ENCODE data around the gene CHMP5.

- no peak for TF ChIP-seq POLR2A (IDR thresholded peaks at IDR 0.05; ENCODE audit: low read depth)
- TF ChIP-seq, protein P1, sequence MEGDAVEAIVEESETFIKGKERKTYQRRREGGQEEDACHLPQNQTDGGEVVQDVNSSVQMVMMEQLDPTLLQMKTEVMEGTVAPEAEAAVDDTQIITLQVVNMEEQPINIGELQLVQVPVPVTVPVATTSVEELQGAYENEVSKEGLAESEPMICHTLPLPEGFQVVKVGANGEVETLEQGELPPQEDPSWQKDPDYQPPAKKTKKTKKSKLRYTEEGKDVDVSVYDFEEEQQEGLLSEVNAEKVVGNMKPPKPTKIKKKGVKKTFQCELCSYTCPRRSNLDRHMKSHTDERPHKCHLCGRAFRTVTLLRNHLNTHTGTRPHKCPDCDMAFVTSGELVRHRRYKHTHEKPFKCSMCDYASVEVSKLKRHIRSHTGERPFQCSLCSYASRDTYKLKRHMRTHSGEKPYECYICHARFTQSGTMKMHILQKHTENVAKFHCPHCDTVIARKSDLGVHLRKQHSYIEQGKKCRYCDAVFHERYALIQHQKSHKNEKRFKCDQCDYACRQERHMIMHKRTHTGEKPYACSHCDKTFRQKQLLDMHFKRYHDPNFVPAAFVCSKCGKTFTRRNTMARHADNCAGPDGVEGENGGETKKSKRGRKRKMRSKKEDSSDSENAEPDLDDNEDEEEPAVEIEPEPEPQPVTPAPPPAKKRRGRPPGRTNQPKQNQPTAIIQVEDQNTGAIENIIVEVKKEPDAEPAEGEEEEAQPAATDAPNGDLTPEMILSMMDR (IDR thresholded peaks at IDR 0.05), result no peak
These were observed 35.3 kb upstream of the CHMP5 start for GRCh38 chr9:33229359-33230114.

All from esophagus muscularis mucosa (tissue), 3 donors.